Bone marrow (tissue), 2 donors: Measurements from ENCODE around the gene PET100.
A peak's percentile ranks its signal among the peaks of the same experiment; 100 is the strongest.
"Not testable (repeated sequence)": the region's sequence is repeated elsewhere in the genome, so short reads cannot be mapped to it uniquely, and the experiment has no call there.

Experiments used
- DNase-seq, 2 donors: peaks; one replicate each; lab custom pipeline; 2025; lab: John Stamatoyannopoulos, UW

Gene PET100

GRCh38 chr19:7633698-7634097 lies 4.1 kb downstream of the PET100 start, which contains the start of gene PCP2:
PCP2 (minus strand) TSS chr19:7633719; CDS start chr19:7633457, 262 bp downstream.
- no peak for DNase-seq

- DNase-seq: no peak
These were observed 6.1 kb downstream of the PET100 start for GRCh38 chr19:7635670-7636069.

DNA sequence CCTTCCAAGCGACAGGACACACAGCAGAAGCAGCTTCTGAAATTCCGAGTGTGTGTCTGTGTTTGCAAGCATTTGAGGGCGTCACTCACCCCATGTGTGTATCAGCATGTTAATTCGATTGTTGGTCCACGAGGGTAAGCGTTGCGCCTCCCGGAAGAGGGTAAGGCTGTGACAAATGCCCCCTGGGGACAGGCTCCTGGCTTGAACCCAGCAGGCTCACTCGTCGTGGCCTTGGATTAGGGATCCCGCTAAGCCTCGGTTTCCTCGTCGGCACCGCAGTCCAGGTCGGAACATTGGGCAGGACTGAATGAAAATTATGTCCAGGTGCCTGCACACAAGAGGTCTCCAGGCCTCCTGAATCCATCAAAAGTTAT lies 6.7 kb downstream of the PET100 start:
- DNase-seq: no peak

GRCh38 chr19:7636691-7637373 lies 7.2 kb downstream of the PET100 start, which contains the start of gene STXBP2:
STXBP2 (plus strand) TSS chr19:7637110; CDS start chr19:7637150, 40 bp downstream.
- peak in 1 of 2 donors; percentile 67 for DNase-seq

GRCh38 chr19:7637374-7638256 lies 8.0 kb downstream of the PET100 start:
- peak in 1 of 2 donors; percentile 57 for DNase-seq

GRCh38 chr19:7638802-7639465 lies 9.3 kb downstream of the PET100 start:
- no peak for DNase-seq

DNA sequence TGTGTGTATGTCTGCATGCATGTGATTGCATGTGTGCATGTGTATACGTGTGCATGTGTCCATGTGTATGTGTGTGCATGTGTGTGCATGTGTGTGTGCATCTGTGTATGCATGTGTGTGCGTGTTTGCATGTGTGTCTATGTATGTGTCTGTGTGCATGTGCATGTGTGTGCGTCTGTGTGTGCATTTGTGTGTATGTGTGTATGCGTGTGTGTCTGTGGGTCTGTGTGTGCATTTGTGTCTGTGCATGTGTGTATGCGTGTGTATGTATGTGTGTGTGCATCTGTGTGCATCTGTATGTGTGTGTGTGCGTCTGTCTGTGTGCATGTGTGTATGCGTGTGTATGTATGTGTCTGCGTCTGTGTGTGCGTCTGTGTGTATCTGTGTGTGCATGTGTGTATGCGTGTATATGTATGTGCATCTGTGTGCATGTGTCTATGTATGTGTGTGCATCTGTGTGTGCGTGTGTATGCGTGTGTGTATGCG lies 10.3 kb downstream of the PET100 start:
- no peak for DNase-seq

DNA sequence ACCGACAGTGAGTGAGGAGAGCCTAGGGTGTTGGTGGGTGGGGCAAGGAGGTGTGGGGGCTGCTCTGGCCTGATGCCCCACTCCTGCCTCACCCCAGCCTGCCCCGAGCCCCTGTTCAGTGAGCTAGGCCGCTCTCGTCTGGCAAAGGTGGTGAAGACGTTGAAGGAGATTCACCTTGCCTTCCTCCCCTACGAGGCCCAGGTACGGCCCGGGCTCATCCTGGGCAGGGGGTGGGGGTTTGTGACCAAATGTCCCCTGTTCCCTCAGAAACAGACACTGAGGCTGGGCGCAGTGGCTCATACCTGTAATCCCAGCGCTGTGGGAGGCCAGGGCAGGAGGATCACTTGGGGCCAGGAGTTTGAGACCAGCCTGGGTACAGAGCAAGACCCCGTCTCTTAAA lies 11.2 kb downstream of the PET100 start:
- no peak for DNase-seq

DNA sequence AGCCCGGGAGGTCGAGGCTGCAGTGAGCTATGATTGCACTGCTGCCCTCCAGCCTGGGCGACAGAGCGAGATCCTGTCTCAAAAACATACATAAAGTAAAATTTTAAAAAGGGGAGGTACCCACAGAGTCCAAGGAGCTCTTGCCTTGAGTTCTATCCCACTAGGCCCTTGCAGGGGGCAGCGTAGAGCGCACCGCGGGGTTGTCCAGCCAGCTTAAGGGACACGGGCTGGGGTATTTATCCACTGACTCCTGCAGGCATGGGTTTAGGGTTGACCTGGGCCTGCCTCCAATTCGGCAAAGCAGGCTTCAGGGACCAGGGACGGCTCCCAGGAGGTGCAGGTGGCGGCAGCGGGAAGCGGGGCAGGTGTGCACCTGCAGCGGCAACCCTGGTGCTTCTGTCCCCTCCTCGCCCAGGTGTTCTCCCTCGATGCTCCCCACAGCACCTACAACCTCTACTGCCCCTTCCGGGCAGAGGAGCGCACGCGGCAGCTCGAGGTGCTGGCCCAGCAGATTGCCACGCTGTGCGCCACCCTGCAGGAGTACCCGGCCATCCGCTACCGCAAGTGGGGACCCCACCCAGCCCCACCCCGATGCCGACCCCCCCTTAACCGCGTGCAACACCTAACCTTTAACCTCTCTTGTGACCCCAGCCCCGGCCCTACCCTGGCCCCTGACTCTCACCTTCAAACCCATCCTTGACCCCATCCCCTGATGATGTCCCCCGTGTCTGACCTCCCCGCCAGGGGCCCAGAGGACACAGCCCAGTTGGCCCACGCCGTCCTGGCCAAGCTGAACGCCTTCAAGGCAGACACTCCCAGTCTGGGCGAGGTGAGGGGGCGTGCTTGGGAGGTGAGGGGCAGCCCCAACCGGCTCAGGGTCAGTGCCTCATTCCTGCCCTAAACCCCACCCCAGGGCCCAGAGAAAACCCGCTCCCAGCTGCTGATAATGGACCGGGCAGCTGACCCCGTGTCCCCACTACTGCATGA lies 12.0 kb downstream of the PET100 start:
- no peak for DNase-seq

GRCh38 chr19:7642295-7643030 lies 12.9 kb downstream of the PET100 start:
- DNase-seq: no peak

DNA sequence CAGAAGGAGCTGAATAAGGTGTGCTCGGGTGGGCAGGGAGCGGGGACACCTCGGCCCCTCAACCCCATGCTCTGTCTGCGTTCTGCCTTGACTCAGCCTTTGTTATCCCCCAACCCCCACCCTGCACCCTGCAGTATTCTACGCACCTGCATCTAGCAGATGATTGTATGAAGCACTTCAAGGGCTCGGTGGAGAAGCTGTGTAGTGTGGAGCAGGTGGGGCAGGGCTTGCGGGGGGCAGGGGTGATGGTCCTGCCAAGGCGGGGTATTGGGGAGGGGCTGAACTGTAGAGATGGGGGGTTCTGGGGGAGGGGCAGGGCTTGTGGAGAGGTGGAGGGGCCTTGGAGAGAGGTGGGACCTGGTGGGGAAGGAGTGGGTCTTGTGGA lies 13.4 kb downstream of the PET100 start:
- DNase-seq: no peak

DNA sequence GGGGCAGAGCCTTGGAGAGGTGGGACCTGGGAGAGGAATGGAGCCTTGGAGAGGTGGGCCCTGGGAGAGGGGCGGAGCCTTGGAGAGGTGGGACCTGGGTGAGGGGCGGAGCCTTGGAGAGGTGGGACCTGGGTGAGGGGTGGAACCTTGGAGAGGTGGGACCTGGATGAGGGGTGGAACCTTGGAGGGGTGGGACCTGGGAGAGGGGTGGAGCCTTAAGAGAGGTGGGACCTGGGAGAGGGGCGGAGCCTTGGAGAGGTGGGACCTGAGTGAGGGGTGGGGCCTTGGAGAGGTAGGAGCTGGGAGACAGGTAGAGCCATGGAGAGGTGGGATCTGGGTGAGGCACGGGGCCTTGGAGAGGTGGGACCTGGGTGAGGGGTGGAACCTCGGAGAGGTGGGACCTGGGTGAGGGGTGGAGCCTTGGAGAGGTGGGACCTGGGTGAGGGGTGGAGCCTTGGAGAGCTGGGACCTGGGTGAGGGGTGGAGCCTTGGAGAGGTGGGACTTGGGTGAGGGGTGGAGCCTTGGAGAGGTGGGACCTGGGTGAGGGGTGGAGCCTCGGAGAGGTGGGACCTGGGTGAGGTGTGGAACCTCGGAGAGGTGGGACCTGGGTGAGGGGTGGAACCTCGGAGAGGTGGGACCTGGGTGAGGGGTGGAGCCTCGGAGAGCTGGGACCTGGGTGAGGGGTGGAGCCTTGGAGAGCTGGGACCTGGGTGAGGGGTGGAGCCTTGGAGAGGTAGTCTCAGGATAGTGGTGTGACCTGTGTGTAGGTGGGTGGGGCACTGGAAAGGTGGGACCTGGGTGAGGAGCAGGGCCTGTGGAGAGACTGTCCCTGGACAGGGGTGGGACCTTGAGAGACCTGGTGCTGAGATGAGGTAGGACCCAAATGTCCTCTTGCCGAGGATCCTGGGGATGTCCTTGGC lies 14.3 kb downstream of the PET100 start:
- not testable (repeated sequence) for DNase-seq

GRCh38 chr19:7644550-7644877 lies 14.9 kb downstream of the PET100 start:
- DNase-seq: no peak

- no peak for DNase-seq
These were observed 15.6 kb downstream of the PET100 start for GRCh38 chr19:7645163-7645562.

DNA sequence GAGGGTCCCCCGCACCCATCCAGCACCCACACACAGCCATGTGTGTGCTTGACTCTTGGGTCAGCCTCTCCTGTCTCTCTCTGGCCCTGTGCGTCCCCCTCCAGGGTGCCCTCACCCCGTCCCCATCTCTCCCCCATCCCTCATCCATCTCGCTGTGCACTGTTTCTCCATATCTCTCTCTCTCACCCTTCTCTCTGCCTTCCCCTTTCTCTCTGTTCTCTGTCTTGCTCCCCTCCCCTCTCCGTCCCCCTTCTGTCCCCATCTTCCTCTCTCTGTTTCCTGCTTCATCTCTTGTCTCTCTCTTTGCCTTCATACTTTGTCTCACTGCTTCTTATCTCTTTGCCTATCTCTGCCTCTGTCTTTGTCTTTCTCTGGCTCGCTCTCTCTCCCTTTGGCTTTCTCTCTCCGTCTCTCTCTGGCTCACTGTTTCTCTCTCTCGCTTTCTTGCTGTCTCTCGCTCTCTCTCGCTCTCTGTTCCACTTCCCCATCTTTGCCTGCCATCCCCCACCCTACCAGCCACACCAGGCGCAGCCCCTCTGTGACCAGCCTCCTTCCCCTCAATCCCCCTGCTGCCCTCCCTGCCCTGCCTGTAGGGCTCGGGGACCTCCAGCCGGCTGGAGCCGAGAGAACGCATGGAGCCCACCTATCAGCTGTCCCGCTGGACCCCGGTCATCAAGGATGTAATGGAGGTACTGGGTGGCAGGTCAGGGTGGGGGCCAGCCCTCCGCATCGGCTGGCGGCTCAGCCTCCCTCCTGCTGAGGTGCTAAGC lies 16.2 kb downstream of the PET100 start:
- DNase-seq: no peak

DNA sequence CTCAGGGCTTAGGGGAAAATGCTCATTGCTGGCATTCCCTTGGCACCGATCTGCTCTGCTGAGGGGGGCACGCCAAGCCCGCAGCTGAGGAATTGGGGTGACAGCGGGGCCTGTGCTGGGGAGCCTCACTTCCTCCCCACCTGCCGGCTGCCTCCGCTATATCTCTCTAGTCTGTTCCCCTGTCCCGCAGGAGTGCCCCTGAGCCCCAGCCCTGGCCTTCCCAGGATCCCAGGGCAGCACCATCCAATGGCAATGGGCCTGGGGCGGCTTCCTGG lies 16.8 kb downstream of the PET100 start:
- no peak for DNase-seq

DNA sequence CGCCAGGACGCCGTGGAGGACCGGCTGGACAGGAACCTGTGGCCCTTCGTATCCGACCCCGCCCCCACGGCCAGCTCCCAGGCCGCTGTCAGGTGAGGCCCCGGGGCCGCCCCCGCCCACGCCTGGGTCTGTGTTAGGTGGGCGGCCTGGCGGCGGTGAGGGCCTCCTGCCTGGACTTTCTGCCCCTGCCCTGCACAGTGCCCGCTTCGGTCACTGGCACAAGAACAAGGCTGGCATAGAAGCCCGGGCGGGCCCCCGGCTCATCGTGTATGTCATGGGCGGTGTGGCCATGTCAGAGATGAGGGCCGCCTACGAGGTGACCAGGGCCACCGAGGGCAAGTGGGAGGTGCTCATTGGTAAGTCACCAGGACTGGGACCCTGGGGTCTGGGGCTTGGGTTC lies 17.6 kb downstream of the PET100 start:
- DNase-seq: no peak

GRCh38 chr19:7648265-7649014 lies 18.8 kb downstream of the PET100 start:
- DNase-seq: no peak
